ENCODE data around the gene ALAS1.

Gene ALAS1

DNA sequence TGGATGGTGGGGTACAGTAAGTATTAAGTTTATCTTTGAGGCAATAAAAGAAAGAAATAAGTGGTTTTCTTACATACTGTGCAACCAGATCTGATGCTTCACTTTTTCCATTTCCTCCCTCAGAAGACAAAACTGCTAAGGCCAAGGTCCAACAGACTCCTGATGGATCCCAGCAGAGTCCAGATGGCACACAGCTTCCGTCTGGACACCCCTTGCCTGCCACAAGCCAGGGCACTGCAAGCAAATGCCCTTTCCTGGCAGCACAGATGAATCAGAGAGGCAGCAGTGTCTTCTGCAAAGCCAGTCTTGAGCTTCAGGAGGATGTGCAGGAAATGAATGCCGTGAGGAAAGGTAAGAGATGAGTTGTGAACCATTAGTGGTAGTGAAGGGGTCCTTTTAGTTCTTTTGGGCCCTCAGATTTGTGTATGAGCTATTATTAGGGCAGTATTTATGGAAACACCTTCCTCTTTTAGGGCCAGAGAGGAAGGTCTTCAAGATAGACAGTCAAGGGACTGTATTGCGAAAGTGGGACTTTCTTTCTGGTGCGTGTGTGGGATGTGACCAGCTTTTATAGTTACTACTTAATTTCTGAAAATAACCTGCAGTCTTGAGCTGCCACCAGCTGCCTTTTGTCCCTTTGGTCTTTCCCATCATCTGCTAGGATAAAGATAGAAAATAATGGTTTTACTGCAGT, 4.6 kb downstream of the ALAS1 start:
- DNase-seq, result no peak

DNA sequence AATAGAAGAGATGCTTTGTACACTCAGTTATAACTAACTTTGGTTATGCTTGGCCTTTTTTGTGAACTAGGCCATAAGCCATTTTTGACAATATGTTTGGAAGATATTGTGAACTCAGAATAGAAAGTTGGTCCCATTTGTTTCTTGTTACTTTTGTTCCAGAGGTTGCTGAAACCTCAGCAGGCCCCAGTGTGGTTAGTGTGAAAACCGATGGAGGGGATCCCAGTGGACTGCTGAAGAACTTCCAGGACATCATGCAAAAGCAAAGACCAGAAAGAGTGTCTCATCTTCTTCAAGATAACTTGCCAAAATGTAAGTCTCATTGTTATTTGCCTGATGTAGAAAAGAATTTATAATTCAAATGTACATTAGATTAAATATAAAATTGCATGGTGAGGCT, 5.7 kb downstream of the ALAS1 start:
- DNase-seq, result no peak

DNA sequence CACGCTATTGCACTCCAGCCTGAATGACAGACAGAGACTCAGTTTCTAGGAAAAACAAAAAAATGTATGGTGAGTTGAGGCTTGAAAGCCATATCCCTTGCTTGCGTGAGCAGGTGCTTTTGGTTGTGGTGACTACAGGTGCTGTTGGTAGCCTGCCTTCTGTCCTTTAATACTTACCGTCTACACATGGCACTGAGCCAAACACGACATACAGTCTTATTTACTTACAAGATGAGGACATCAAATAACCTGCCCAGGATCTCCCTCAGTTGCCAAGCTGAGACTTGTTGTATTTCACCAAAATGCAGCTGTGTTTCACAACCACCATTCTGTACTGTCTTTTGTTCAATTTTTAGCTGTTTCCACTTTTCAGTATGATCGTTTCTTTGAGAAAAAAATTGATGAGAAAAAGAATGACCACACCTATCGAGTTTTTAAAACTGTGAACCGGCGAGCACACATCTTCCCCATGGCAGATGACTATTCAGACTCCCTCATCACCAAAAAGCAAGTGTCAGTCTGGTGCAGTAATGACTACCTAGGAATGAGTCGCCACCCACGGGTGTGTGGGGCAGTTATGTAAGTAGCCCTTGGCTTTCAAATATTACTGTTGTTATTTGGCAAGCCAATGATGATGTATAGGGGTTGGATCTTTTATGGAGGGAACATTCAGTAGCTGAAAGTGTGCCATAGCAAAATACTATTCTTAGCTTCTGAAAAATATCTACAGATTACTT, 6.5 kb downstream of the ALAS1 start:
- no peak for DNase-seq

DNA sequence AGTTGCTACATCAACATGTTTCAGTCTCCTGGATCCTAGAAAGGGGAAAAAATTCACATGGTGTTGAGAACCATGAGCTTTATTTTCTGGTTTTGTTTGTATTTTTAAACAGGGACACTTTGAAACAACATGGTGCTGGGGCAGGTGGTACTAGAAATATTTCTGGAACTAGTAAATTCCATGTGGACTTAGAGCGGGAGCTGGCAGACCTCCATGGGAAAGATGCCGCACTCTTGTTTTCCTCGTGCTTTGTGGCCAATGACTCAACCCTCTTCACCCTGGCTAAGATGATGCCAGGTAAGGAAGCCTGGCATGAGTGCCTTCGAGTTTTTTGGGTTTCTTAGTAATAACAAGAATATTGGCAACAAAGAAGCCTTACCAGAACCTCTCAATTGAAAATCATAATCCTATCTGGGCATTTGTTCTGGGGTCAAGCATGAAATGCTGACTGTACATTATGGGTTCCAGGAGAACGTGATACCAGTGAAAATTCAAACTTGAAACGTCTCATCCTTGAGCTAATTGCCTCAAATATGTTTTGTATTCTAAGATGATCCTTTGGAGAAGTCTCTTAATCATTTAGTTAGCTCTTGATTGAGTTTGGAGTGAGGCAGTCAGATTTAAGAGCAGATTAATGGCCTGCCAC, 7.9 kb downstream of the ALAS1 start:
- no peak for DNase-seq

DNA sequence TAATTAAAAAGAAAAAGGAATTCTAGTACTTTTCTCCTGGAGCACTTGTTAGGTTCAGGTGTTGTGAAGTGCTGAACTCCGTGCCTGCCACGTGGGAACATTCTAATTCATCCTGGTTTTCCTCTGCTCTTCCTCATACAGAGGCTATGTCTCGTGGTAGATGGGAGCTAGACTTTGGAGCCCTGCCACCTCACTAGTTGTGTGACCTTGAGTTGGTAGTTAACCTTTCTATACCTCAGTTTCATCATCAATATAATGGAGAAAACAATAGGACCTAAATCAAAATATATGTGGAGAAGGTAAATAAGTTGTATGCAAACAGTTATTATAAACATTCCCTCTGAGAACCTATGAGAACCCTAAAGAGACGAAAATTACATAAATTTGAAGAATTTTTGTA, 10.6 kb downstream of the ALAS1 start:
- DNase-seq, result no peak

DNA sequence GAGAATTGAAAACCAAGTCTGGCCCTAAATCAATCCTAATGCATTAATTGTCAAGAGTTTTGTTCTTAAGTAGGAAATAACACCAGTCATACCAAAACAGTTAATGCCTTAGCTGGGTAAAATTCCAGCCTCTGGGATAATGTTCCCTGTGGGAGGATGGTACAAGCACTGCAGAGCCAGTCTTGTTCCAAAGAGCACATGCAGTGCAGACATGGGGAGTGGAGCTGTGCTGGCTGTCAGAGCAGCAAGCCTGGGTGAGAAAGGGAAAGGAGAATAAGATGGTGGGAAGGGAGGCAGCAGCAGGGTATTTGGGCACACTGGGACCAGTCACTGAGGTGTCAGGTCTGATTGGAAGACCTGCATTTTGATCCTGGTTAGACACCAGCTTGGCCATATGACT, 12.1 kb downstream of the ALAS1 start:
- DNase-seq, result no peak

DNA sequence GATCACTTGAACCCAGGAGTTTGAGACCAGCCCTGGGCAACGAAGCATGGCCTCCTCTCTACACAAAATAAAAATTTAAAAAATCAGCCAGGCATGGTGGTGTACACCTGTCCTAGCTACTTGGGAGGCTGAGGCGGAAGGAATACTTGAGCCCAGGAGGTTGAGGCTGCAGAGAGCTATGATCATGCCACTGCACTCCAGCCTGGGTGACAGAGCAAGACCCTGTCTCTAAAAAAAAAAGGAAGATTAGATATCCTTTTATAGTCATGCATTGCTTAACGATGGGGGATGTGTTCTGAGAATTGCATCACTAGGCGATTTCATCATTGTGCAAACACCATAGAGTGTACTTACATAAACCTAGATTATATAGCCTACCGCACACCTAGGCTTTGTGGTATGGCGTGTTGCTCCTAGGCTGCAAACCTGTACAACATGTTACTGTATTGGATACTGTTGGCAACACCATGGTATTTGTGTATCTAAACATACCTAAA, 12.6 kb downstream of the ALAS1 start:
- DNase-seq, result no peak

DNA sequence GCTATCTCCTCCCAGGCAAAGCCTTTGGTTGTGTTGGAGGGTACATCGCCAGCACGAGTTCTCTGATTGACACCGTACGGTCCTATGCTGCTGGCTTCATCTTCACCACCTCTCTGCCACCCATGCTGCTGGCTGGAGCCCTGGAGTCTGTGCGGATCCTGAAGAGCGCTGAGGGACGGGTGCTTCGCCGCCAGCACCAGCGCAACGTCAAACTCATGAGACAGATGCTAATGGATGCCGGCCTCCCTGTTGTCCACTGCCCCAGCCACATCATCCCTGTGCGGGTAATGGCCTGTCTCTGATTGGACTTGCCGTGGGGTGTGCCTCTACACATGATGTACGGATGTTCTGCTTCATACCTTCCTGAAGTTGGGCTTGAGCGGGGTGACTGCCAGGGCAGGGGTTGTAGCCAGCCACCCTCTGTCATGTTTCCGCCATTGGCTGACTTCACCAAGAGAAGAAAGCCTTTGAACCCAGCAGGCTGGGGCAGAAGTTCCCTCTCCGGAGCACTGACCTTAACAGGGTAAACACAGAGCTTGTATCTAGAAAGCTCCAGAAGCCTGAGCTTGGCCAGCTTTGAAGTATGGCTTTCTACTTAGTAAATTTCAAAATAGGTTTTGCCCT, 13.4 kb downstream of the ALAS1 start:
- no peak for DNase-seq

DNA sequence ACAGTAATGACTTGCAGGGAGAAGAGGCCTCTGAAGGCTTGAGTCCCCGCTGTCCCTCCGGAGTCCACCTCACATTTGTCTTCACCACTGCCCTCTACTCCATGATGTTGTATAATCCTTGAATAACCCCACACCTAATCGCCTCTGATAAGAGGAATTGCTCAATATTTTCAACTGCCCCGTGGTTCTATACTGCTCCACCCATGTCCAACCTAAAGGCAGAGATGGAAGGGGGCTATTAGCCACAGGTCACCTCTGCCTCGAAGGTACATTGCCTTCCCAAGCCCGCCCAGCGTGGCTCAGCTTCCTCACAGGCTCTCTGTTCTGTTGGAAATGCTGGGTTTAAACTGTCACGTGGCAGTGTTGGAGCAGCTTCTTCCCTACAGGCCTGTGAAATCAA, 15.0 kb downstream of the ALAS1 start:
- no peak for DNase-seq

DNA sequence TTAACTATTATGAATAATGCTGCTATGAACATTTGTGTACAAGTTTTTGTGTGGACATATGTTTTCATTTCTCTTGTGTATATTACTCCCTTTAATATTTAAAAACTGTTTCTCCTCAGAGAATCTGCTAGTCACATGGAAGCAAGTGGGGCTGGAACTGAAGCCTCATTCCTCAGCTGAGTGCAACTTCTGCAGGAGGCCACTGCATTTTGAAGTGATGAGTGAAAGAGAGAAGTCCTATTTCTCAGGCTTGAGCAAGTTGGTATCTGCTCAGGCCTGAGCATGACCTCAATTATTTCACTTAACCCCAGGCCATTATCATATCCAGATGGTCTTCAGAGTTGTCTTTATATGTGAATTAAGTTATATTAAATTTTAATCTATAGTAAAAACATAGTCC, 15.9 kb downstream of the ALAS1 start:
- no peak for DNase-seq

DNA sequence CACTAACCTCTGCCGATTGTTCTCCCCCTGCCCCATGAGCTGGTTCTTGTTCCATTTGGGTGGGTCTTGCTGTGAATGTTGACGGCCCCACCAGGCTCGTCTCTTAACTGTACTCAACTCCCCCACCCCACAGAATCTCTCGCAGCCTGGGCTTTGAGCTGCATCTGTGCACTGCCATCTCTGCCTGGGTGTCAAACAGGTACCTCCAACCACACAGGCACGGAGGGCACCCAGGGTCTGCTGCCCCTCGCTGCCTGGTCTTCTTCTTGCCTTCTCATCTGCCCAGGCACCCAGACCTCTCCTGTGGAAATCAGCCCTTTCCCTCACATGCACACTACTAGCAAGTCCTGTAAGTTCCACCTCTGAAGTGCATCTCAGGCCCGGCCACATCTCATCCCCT, 17.4 kb downstream of the ALAS1 start:
- no peak for DNase-seq

DNA sequence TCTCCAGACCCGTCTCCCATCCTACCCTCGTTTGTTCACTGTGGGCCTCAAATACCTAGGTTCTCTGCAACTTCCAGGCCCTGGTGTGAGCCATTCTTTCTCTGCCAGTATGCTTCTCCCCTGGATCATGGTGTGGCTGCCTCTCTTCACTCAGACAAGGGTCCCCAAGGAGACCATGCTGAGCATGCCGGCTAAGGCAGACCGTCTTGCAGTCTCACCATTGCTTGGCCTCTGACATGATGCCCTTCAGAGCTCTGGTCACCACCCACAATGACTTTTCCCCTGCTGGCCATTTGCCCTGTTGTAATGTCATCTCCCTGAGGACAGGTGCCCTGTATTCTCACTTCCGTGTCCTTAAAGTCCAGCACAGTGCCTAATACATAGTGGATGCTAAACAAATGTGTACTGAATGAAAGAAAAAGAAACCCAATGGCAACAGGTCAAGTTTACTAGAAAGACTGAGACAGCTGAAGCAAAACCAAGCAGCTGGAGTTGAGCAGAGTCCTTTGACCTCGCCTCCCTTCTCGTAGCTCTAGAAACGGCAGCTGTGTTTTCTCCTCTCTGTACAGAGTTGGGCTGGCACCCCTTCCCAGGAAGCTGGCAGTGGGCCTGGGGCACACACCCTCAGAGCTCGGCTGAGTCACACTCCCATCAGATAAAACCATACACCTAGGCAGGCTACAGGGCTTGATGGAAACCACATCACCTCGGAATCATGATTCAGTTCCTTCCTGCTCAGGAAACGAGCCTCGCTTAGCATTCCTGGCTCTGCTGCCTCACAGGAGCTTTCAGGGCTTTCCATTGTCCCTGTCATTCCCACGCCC, 18.8 kb downstream of the ALAS1 start:
- DNase-seq, result peak; percentile 89

DNA sequence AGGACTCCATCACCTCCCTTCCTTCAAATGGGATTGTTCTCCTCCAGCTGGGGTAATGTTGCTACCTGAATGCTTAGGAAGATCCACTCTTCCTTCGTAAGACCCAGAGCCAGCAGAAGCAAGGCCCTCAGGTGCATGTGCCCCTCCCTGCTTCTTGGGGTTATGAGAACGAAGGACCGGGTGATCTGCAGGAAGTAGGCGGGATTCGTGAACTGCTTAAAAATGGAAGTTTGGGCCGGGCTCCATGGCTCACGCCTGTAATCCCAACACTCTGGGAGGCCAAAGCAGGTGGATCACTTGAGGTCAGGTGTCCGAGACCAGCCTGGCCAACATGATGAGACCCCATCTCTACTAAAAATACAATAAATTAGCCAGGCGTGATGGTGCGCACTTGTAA, 19.4 kb downstream of the ALAS1 start:
- peak; percentile 60 for DNase-seq

DNA sequence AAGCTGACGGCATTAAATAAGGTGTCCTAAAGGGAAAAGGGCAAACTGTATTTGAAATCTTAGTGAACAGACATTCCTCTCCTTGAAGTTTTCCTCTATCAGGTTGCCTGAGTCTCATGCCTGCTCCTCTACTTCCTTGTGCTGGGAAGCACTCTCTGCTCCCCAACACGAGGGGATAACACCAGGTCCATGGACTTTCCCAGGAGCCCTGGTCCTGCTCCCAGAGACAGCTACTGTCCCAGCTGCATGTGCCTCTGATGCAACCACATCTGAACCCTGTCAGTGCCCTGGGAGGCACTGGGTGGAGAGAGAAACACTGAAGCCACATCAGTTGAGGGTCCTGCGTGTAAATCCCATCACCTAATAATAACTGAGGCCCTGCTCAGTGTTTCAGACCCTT, 20.1 kb downstream of the ALAS1 start:
- no peak for DNase-seq

DNA sequence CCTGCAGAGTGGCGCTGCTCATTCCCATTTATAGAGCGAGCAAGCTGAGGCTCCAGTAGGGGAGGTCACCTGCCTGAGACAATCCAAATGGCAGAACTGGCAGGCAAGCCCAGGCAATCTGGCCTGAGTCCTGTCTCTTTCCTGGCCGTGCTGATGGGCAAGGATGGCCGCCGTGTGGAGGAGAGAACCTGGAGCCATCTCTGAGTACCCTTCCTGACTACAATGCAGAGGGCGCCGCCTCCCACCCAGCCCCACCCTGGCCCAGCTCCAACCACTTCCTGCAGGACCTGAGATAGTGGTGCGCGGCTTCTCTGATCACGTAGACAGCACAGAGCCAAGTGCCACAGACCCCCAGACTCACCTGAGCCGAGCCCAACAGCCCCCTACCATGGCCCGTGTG, 20.5 kb downstream of the ALAS1 start:
- DNase-seq, result peak; percentile 67

DNA sequence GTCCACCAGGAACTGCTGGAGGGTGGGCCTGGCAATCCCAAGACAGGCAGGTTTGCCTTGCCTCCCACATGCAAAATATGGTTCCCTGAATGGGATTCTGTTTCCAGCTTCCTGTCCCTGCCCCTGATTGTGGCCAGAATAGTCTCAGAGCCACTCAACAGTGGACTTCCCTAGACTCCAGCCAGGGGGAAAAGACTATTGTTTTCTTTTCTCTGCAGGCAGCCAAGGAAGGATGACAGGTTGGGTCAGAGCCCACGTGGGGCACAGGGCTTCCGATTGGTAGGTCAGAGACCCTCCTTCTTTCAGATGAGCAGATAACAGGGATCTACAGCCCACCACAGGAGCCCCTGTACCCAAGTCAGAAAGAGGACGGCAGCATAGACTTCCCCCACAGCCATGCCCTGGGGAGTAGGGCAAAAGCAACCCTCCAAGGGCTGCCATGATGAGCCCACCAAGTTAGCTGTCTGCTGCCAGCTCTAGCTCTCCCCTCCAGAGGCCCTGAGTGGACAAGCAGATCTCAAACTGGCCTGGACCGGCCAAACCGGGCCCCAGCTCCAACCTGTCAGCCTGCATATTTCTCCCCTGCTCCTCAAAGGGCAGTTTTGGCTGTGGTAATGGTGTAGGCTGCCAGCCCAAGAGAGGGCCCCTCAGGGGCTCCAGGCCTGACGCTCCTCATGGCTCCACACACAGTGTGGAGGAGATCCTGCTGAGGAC, 21.1 kb downstream of the ALAS1 start:
- no peak for DNase-seq

DNA sequence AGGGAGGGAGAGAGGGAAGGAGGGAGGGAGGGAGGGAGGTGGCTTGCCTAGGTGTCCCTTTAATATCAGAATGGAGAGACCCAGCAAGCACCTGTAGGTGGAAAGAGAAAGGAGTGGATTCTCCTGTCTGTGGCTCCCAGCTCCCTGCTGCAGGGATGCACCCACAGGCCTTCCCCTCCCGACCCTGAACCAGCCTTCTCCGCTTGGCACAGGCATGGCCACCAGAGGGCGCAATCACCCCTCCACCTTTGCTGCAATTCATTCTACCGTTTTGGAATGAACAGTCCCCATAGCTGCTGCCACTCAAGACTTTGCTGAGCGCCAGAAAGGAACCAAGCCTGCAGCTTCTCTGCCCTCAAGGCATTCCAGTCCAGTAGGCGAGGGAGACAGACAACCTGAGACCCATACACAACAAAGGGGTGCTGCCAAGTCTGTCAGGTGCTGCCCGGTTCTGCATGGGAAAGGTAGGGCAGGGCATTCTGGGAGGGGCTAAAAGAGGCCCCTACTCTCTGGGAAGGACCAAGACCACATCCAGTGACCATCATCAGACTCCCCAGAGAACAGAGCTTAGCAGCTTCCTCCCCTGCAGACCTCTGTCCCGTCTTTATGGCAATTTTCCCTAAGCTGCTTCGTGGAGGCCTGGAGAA, 22.5 kb downstream of the ALAS1 start:
- peak; percentile 92 for DNase-seq

DNA sequence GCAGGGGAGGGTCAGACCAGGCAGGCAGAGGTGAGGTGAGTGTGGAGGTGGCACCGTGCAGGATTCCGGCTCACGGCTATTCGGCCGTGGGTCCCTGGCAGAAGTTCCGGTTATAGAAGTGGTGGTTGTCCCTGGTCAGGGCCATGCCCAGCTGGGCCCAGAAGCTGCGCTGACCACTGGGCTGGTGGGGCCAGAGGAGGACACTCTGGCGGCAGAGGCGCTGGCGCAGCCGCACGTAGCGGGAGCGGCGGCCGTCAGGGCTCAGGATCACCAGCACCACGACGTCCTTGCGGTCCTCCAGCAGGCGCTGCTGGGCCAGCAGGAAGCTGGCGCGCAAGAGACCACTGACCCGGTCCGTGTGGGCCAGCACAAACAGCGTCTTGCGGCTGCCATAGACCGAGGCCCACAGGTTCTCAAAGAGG, 23.2 kb downstream of the ALAS1 start:
- peak; percentile 2 for DNase-seq

DNA sequence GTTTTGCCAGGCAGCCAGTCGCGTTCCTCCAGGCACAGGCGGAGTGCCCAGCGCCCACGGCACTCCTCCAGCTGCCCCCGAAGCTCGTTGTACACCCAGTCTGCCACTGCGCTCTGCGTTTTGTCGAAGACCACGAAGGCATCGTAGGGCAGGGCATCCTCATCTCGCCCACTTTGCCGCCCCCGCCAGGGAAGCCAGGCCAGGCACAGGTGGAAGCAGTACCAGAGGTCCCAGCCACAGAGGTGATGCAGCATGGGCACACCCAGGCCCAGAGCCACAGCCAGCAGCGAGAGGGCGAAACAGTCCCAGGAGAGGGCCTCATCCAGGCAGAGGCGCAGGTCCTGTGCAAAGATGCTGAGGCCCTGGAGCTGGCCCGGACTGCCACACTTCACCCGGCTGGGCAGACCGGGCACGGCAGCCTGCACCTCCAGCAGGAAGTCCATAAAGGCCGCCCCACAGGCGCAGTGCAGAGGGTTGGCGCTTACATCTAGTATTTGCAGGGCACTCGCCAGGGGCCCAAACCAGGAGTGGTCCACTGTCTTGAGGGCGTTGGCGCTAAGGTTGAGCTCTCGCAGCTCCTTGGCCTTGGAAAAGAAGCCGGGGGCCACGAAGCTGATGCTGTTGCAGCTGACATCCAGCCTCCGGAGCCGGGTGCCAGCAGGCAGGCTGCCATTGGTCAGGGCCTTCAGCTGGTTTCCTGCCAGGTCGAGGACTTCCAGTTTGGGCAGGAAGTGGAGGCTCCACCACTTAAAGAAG, 23.8 kb downstream of the ALAS1 start:
- DNase-seq, result peak; percentile 82
